Measurements from ENCODE around the gene TEN1. TPM values are rescaled to one million over a fixed set of nuclear protein-coding genes. Genes with fewer than 3 reads are reported as not detected.

Gene TEN1
- total RNA-seq: 10 to 100 TPM; 15.3 to 18.5 TPM

GRCh38 chr17:75978938-75979704, at the start of gene TEN1, which contains the start of gene ACOX1:
TSS of gene TEN1 (plus strand) at chr17:75979240. CDS start at chr17:75986193, 6,953 bp downstream.
TSS of gene ACOX1 (minus strand) at chr17:75979166. CDS start at chr17:75979073, 93 bp downstream.
- Mint-ChIP-seq H3K27me3 (no peaks in the 10 kb centered on the region), H3K4me1 (peaks cover 15% of the 10 kb centered on the region), H3K4me3 (peak within 1 kb of the TSS; percentile 100), H3K9me3 (no peaks in the 10 kb centered on the region), H3K36me3 (ENCODE audit: low read depth) (peaks cover 19% of the 10 kb centered on the region), H3K27ac (peak within 1 kb of the TSS; percentile 100)
- peak; percentile 96 for ATAC-seq (replicated peaks)

GRCh38 chr17:75931062-75931461, 48.0 kb upstream of the TEN1 start:
- ATAC-seq (replicated peaks): no peak
- H3K4me3 Mint-ChIP-seq: no peak overlapping the region
- no peaks in the 10 kb centered on the region for H3K4me1 Mint-ChIP-seq
- H3K9me3 Mint-ChIP-seq: no peaks in the 10 kb centered on the region
- H3K27me3 Mint-ChIP-seq: no peaks in the 10 kb centered on the region
- H3K36me3 Mint-ChIP-seq (ENCODE audit: low read depth): no peaks in the 10 kb centered on the region
- no peak overlapping the region for H3K27ac Mint-ChIP-seq

- no peaks in the 10 kb centered on the region for H3K27me3 Mint-ChIP-seq
- no peak for ATAC-seq (replicated peaks)
- no peak overlapping the region for H3K4me3 Mint-ChIP-seq
- no peaks in the 10 kb centered on the region for H3K36me3 Mint-ChIP-seq (ENCODE audit: low read depth)
- H3K4me1 Mint-ChIP-seq: no peaks in the 10 kb centered on the region
- H3K27ac Mint-ChIP-seq: no peak overlapping the region
- no peaks in the 10 kb centered on the region for H3K9me3 Mint-ChIP-seq
Measured at GRCh38 chr17:75932852-75933251, 46.2 kb upstream of the TEN1 start.

- Mint-ChIP-seq H3K4me3 (no peak overlapping the region), H3K9me3 (no peaks in the 10 kb centered on the region), H3K4me1 (no peaks in the 10 kb centered on the region), H3K36me3 (ENCODE audit: low read depth) (no peaks in the 10 kb centered on the region), H3K27me3 (no peaks in the 10 kb centered on the region), H3K27ac (no peak overlapping the region)
- no peak for ATAC-seq (replicated peaks)
Measured at GRCh38 chr17:75933808-75934207, 45.2 kb upstream of the TEN1 start.

GRCh38 chr17:75937652-75938051, 41.4 kb upstream of the TEN1 start:
- Mint-ChIP-seq H3K27me3 (no peaks in the 10 kb centered on the region), H3K36me3 (ENCODE audit: low read depth) (no peaks in the 10 kb centered on the region), H3K27ac (no peak overlapping the region), H3K4me1 (peaks cover 4% of the 10 kb centered on the region), H3K9me3 (no peaks in the 10 kb centered on the region), H3K4me3 (no peak overlapping the region)
- ATAC-seq (replicated peaks): no peak

GRCh38 chr17:75940727-75941441, 38.2 kb upstream of the TEN1 start, which contains the start of gene FBF1:
TSS of gene FBF1 (minus strand) at chr17:75941042. CDS start at chr17:75938149, 2,893 bp downstream.
- peaks cover 6% of the 10 kb centered on the region for H3K36me3 Mint-ChIP-seq (ENCODE audit: low read depth)
- peak within 1 kb of the TSS; percentile 78 for H3K4me3 Mint-ChIP-seq
- peaks cover 4% of the 10 kb centered on the region for H3K4me1 Mint-ChIP-seq
- peak within 1 kb of the TSS; percentile 45 for H3K27ac Mint-ChIP-seq
- H3K27me3 Mint-ChIP-seq: no peaks in the 10 kb centered on the region
- peak; percentile 100 for ATAC-seq (replicated peaks)
- no peaks in the 10 kb centered on the region for H3K9me3 Mint-ChIP-seq

GRCh38 chr17:75941442-75941819, 37.6 kb upstream of the TEN1 start:
- Mint-ChIP-seq H3K4me1 (peaks cover 4% of the 10 kb centered on the region), H3K27ac (no peak overlapping the region), H3K27me3 (no peaks in the 10 kb centered on the region), H3K4me3 (peak overlapping the region; percentile 78), H3K9me3 (no peaks in the 10 kb centered on the region), H3K36me3 (ENCODE audit: low read depth) (peaks cover 8% of the 10 kb centered on the region)
- ATAC-seq (replicated peaks): no peak

GRCh38 chr17:75942473-75942872, 36.6 kb upstream of the TEN1 start:
- H3K9me3 Mint-ChIP-seq: no peaks in the 10 kb centered on the region
- H3K4me3 Mint-ChIP-seq: no peak overlapping the region
- H3K27me3 Mint-ChIP-seq: no peaks in the 10 kb centered on the region
- ATAC-seq (replicated peaks): no peak
- peaks cover 4% of the 10 kb centered on the region for H3K4me1 Mint-ChIP-seq
- H3K36me3 Mint-ChIP-seq (ENCODE audit: low read depth): peaks cover 19% of the 10 kb centered on the region
- no peak overlapping the region for H3K27ac Mint-ChIP-seq

GRCh38 chr17:75943491-75943890, 35.5 kb upstream of the TEN1 start:
- Mint-ChIP-seq H3K36me3 (ENCODE audit: low read depth) (peaks cover 29% of the 10 kb centered on the region), H3K4me1 (peaks cover 4% of the 10 kb centered on the region), H3K9me3 (no peaks in the 10 kb centered on the region), H3K27me3 (no peaks in the 10 kb centered on the region), H3K4me3 (no peak overlapping the region), H3K27ac (no peak overlapping the region)
- no peak for ATAC-seq (replicated peaks)

GRCh38 chr17:75945211-75945610, 33.8 kb upstream of the TEN1 start:
- ATAC-seq (replicated peaks): no peak

GRCh38 chr17:75950421-75950820, 28.6 kb upstream of the TEN1 start:
- H3K4me3 Mint-ChIP-seq: no peak overlapping the region
- no peaks in the 10 kb centered on the region for H3K9me3 Mint-ChIP-seq
- H3K4me1 Mint-ChIP-seq: no peaks in the 10 kb centered on the region
- no peak for ATAC-seq (replicated peaks)
- H3K27ac Mint-ChIP-seq: no peak overlapping the region
- H3K27me3 Mint-ChIP-seq: no peaks in the 10 kb centered on the region
- H3K36me3 Mint-ChIP-seq (ENCODE audit: low read depth): peaks cover 75% of the 10 kb centered on the region

More at GRCh38 chr17:75945211-75945610, 33.8 kb upstream of the TEN1 start:
- no peak overlapping the region for H3K27ac Mint-ChIP-seq
- H3K36me3 Mint-ChIP-seq (ENCODE audit: low read depth): peaks cover 46% of the 10 kb centered on the region
- H3K9me3 Mint-ChIP-seq: no peaks in the 10 kb centered on the region
- no peak overlapping the region for H3K4me3 Mint-ChIP-seq
- peaks cover 4% of the 10 kb centered on the region for H3K4me1 Mint-ChIP-seq
- no peaks in the 10 kb centered on the region for H3K27me3 Mint-ChIP-seq

- peak overlapping the region; percentile 11 for H3K27ac Mint-ChIP-seq
- peaks cover 81% of the 10 kb centered on the region for H3K36me3 Mint-ChIP-seq (ENCODE audit: low read depth)
- H3K4me3 Mint-ChIP-seq: no peak overlapping the region
- H3K27me3 Mint-ChIP-seq: no peaks in the 10 kb centered on the region
- ATAC-seq (replicated peaks): no peak
- no peaks in the 10 kb centered on the region for H3K9me3 Mint-ChIP-seq
- H3K4me1 Mint-ChIP-seq: no peaks in the 10 kb centered on the region
Measured at GRCh38 chr17:75950855-75951554, 28.0 kb upstream of the TEN1 start.

GRCh38 chr17:75959051-75959838, 19.8 kb upstream of the TEN1 start:
- H3K27ac Mint-ChIP-seq: no peak overlapping the region
- no peaks in the 10 kb centered on the region for H3K9me3 Mint-ChIP-seq
- ATAC-seq (replicated peaks): no peak
- peaks cover 36% of the 10 kb centered on the region for H3K36me3 Mint-ChIP-seq (ENCODE audit: low read depth)
- no peaks in the 10 kb centered on the region for H3K4me1 Mint-ChIP-seq
- H3K27me3 Mint-ChIP-seq: no peaks in the 10 kb centered on the region
- no peak overlapping the region for H3K4me3 Mint-ChIP-seq

Measured in activated T-helper 17 cell treated with anti-CD3 and anti-CD28 coated beads, Interleukin-2, amount 50 U/mL, for 72 hours (primary cell).